Stimulated activated CD4-positive, alpha-beta T cell treated with anti-CD3 and anti-CD28 coated beads, Interleukin-15, amount 100 ng/mL, for 48 hours (primary cell): Measurements from ENCODE around the gene SPRED1.
"Not testable (repeated sequence)": the region's sequence is repeated elsewhere in the genome, so short reads cannot be mapped to it uniquely, and the experiment has no call there.

Experiments used
- DNase-seq, 2 donors: peaks; one replicate each; pipeline ENCODE4 v3.0.0-alpha.2; 2020; ENCODE audit warnings: low read depth in 2 of 2

SPRED1 gene

GRCh38 chr15:38231436-38231835 lies 21.2 kb upstream of the SPRED1 start:
- DNase-seq = no peak

- DNase-seq = not testable (repeated sequence)
Observed at GRCh38 chr15:38237021-38237420, 15.6 kb upstream of the SPRED1 start.

GRCh38 chr15:38238311-38238710 lies 14.3 kb upstream of the SPRED1 start:
- DNase-seq = no peak

- DNase-seq = no peak
Observed at GRCh38 chr15:38242055-38242454, 10.6 kb upstream of the SPRED1 start.

GRCh38 chr15:38243278-38244055 lies 9.2 kb upstream of the SPRED1 start:
- no peak for DNase-seq

- DNase-seq = no peak
Observed at GRCh38 chr15:38247336-38247735, 5.3 kb upstream of the SPRED1 start.

GRCh38 chr15:38253351-38253781 lies 730 bp downstream of the SPRED1 start:
- no peak for DNase-seq

- peak in 1 of 2 donors; percentile 15 for DNase-seq
Observed at GRCh38 chr15:38254051-38254883, 1.6 kb downstream of the SPRED1 start.

GRCh38 chr15:38255690-38256089 lies 3.1 kb downstream of the SPRED1 start:
- DNase-seq = no peak

- no peak for DNase-seq
Observed at GRCh38 chr15:38257676-38258075, 5.0 kb downstream of the SPRED1 start.

GRCh38 chr15:38259134-38259533 lies 6.5 kb downstream of the SPRED1 start:
- no peak for DNase-seq

GRCh38 chr15:38260077-38260476 lies 7.4 kb downstream of the SPRED1 start:
- no peak for DNase-seq

- no peak for DNase-seq
Observed at GRCh38 chr15:38263251-38263650, 10.6 kb downstream of the SPRED1 start.

GRCh38 chr15:38263996-38264395 lies 11.4 kb downstream of the SPRED1 start:
- DNase-seq = no peak

GRCh38 chr15:38266247-38266986 lies 13.8 kb downstream of the SPRED1 start:
- DNase-seq = no peak

- no peak for DNase-seq
Observed at GRCh38 chr15:38267421-38268022, 14.9 kb downstream of the SPRED1 start.

GRCh38 chr15:38271144-38271543 lies 18.5 kb downstream of the SPRED1 start:
- DNase-seq = no peak

- DNase-seq = no peak
Observed at GRCh38 chr15:38271895-38272294, 19.3 kb downstream of the SPRED1 start.

- DNase-seq = not testable (repeated sequence)
Observed at GRCh38 chr15:38272431-38272830, 19.8 kb downstream of the SPRED1 start.

GRCh38 chr15:38274135-38274534 lies 21.5 kb downstream of the SPRED1 start:
- DNase-seq = no peak

GRCh38 chr15:38275959-38276358 lies 23.3 kb downstream of the SPRED1 start:
- no peak for DNase-seq

- not testable (repeated sequence) for DNase-seq
Observed at GRCh38 chr15:38277281-38277680, 24.6 kb downstream of the SPRED1 start.
